LNCAP (cell line): ENCODE results near the gene BMPR2.

Source experiments
- CTCF ChIP-seq: fragments of 450-650 bp; IDR thresholded peaks from 2 replicates; pipeline ENCODE4 v1.5.1; 2017; ENCODE audit warnings: mild to moderate bottlenecking

BMPR2 gene

GRCh38 chr2:202375609-202376408 lies at the start of gene BMPR2:
TSS of gene BMPR2 (plus strand) at chr2:202376327. CDS start at chr2:202377475, 1,148 bp downstream.
- TF ChIP-seq CTCF, result no peak

GRCh38 chr2:202327858-202328257 lies 48.3 kb upstream of the BMPR2 start:
- TF ChIP-seq CTCF, result no peak

GRCh38 chr2:202335791-202336467 lies 40.2 kb upstream of the BMPR2 start:
- no peak for TF ChIP-seq CTCF

GRCh38 chr2:202337151-202337550 lies 39.0 kb upstream of the BMPR2 start:
- TF ChIP-seq CTCF, result no peak

- TF ChIP-seq CTCF, result no peak
Observed at GRCh38 chr2:202337706-202338346, 38.3 kb upstream of the BMPR2 start.

DNA sequence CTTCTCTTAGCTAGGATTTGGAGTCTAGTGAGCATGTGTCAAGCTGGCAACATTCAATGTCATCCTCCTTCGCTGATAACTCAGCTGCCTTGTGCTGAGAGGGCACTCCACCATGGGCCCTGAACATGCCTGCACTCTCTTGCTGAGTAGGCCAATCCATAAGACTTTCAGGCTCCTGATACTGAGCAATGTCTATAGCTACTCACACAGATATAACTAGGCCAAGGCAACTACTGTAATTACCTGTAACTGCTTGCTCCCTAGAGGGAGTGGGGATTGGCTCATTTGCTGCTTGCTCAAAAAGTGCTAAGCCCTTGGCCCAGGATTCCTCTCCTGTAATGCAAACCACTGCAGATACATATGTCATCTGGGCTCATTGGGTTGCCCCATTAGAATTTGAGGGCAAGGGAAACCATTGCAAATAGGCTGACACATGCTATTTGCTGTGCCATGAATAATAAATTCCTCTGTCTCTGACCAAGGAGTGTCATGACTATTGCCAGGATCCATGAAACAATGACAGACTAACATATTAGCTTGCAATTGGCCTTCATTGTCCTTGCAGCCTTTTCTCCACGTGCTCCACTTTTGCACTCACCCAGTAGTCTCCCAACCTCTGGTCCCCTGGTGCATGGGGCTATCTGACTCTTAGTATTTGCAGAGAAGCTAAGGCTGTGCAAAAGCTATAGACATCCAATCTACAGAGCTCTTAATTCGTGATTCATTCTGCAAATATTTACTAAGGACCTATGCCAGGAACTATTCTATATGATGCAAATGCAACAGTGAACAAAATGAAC lies 36.9 kb upstream of the BMPR2 start:
- TF ChIP-seq CTCF, result no peak

- TF ChIP-seq CTCF, result no peak
Observed at GRCh38 chr2:202344178-202344577, 31.9 kb upstream of the BMPR2 start.
